ENCODE data around the gene PNLIPRP1.

DNA sequence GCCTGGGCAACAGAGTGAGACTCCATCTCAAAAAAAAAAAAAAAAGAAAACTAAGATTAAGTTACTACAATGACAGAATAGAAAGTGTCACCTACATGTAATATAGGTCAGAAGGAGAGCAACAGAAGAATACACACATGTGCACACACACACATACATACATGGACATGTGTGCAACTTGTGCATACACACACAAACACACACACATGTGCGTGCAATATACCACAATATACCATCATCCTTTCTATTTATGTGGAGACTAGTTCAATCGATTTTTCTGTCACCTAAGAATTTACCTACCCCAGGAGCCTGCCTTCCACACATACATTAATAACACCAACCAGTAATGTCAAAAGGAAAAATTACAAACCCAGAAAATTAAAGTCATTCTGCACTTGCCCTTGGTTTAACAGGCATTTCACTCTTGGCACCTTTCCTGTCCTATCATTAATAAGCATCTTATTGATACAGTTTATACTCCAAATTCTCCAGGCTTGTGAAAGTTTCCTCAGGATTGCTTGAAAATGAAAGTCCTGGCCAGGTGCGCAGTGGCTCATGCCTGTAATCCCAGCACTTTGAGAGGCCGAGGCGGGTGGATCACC, 2.5 kb downstream of the PNLIPRP1 start:
- TF ChIP-seq CTCF (IDR thresholded peaks at IDR 0.05; ENCODE audit: poor library complexity, severe bottlenecking) (no peak), REST (IDR thresholded peaks at IDR 0.05; ENCODE audit: borderline replicate concordance) (no peak), POLR2AphosphoS5 (IDR thresholded peaks at IDR 0.05) (no peak), EP300 (conservative IDR thresholded peaks at IDR 0.05; ENCODE audit: poor library complexity, severe bottlenecking) (no peak), EZH2 (IDR thresholded peaks at IDR 0.05; ENCODE audit: borderline replicate concordance, insufficient read depth, low read length, poor library complexity, severe bottlenecking) (no peak), MXI1 (conservative IDR thresholded peaks at IDR 0.05; ENCODE audit: poor library complexity, severe bottlenecking) (no peak)
